Measurements from ENCODE around the gene WBP2. TPM values are rescaled to one million over a fixed set of nuclear protein-coding genes. Genes with fewer than 3 reads are reported as not detected.

Gene WBP2
- total RNA-seq, 1 experiment from 2014 or later = 132 TPM

GRCh38 chr17:75825149-75825552 is 30.0 kb downstream of the WBP2 start:
- TF ChIP-seq SIN3A (IDR thresholded peaks at IDR 0.05; ENCODE audit: low read depth) (no peak), RAD21 (IDR thresholded peaks at IDR 0.05; ENCODE audit: low read depth) (no peak), EGR1 (IDR thresholded peaks at IDR 0.05; ENCODE audit: low read depth) (no peak), FOSL1 (IDR thresholded peaks at IDR 0.05; ENCODE audit: low read depth) (no peak), ZNF274 (IDR thresholded peaks at IDR 0.05; ENCODE audit: low read depth, low read length) (no peak), SRF (IDR thresholded peaks at IDR 0.05; ENCODE audit: low read depth) (no peak)
- H3K36me3 ChIP-seq (ENCODE audit: control insufficient read depth in 1 of 2, insufficient read depth in 2 of 2, low read length in 2 of 2) = peaks cover 11 to 19% of the 10 kb centered on the region in 2 experiments; a peak in 3 of 4 replicates
- no peaks in the 10 kb centered on the region for H3K9me3 ChIP-seq (ENCODE audit: control insufficient read depth in 1 of 2, insufficient read depth in 1 of 2, low read depth in 1 of 2, low read length in 2 of 2)
- no TSS peak for BruUV-seq (replicated peaks)
- POLR2A ChIA-PET = interaction anchor here (1.9 to 4.2 kb wide), 2 partner anchors 14 to 45 kb away, joined by 4 to 32 read pairs; a partner anchor contains a TSS
- no peaks in the 10 kb centered on the region for H3K9me2 ChIP-seq (ENCODE audit: insufficient read depth)
- no peaks in the 10 kb centered on the region for H3K27me3 ChIP-seq (ENCODE audit: insufficient read depth, low read length)
- H3K4me3 ChIP-seq (replicated peaks in 1 of 2; ENCODE audit: low read depth in 1 of 2, low read length in 2 of 2) = no peak overlapping the region
- CTCF ChIA-PET = interaction anchor here (1.0 kb wide), 1 partner anchor 145 kb away, joined by 3 read pairs; no protein-coding TSS in a partner anchor
- ATAC-seq = no peak
- intact Hi-C loops (cut with micrococcal nuclease) = no loop called here
- RAD21 ChIA-PET (ENCODE audit: low non-redundant PET in 1 of 2, low total read pairs in 2 of 2, uncharacterized antibody in 2 of 2, unreplicated experiment in 2 of 2) = no interaction called here
- no peaks in the 10 kb centered on the region for H4K20me1 ChIP-seq (ENCODE audit: insufficient read depth)
- H2AFZ ChIP-seq (ENCODE audit: low read depth, low read length, poor library complexity, severe bottlenecking) = no peak overlapping the region
- 0 out of 4 replicates have a peak, but pooled peaks cover 0 to 3% of the 10 kb centered on the region in 2 experiments for H3K4me1 ChIP-seq (ENCODE audit: control insufficient read depth in 1 of 2, insufficient read depth in 2 of 2, low read length in 2 of 2)
- DNase-seq (ENCODE audit: low read depth, low spot score) = no peak
- no peak overlapping the region for H3K4me2 ChIP-seq (ENCODE audit: low read length)
- H3K9ac ChIP-seq (ENCODE audit: low read length) = no peak overlapping the region
- H3K79me2 ChIP-seq (ENCODE audit: insufficient read depth, low read length) = no peaks in the 10 kb centered on the region
- no peak overlapping the region for H3K27ac ChIP-seq (ENCODE audit: low read depth, low read length)

- ATAC-seq = no peak
- BruUV-seq (replicated peaks) = no TSS peak
- H3K9ac ChIP-seq (ENCODE audit: low read length) = no peak overlapping the region
- H3K4me2 ChIP-seq (ENCODE audit: low read length) = no peak overlapping the region
- intact Hi-C loops (cut with micrococcal nuclease) = no loop called here
- no peak for DNase-seq (ENCODE audit: low read depth, low spot score)
- no peak overlapping the region for H3K4me3 ChIP-seq (replicated peaks in 1 of 2; ENCODE audit: low read depth in 1 of 2, low read length in 2 of 2)
- ChIA-PET RAD21 (ENCODE audit: low non-redundant PET in 1 of 2, low total read pairs in 2 of 2, uncharacterized antibody in 2 of 2, unreplicated experiment in 2 of 2) (no interaction called here), CTCF (interaction anchor here (1.0 kb wide), 1 partner anchor 145 kb away, joined by 3 read pairs; no protein-coding TSS in a partner anchor), POLR2A (interaction anchor here (4.2 kb wide), 1 partner anchor 45 kb away, joined by 32 read pairs; a partner anchor contains a TSS)
- H3K9me3 ChIP-seq (ENCODE audit: control insufficient read depth in 1 of 2, insufficient read depth in 1 of 2, low read depth in 1 of 2, low read length in 2 of 2) = no peaks in the 10 kb centered on the region
- H3K27ac ChIP-seq (ENCODE audit: low read depth, low read length) = no peak overlapping the region
- H3K36me3 ChIP-seq (ENCODE audit: control insufficient read depth in 1 of 2, insufficient read depth in 2 of 2, low read length in 2 of 2) = peaks cover 15 to 24% of the 10 kb centered on the region in 2 experiments; a peak in 3 of 4 replicates
- H3K27me3 ChIP-seq (ENCODE audit: insufficient read depth, low read length) = no peaks in the 10 kb centered on the region
- no peak overlapping the region for H2AFZ ChIP-seq (ENCODE audit: low read depth, low read length, poor library complexity, severe bottlenecking)
- H3K9me2 ChIP-seq (ENCODE audit: insufficient read depth) = no peaks in the 10 kb centered on the region
- H3K4me1 ChIP-seq (ENCODE audit: control insufficient read depth in 1 of 2, insufficient read depth in 2 of 2, low read length in 2 of 2) = 0 out of 4 replicates have a peak, but pooled peaks cover 0 to 3% of the 10 kb centered on the region in 2 experiments
- H4K20me1 ChIP-seq (ENCODE audit: insufficient read depth) = no peaks in the 10 kb centered on the region
- H3K79me2 ChIP-seq (ENCODE audit: insufficient read depth, low read length) = no peaks in the 10 kb centered on the region
- TF ChIP-seq ZNF274 (IDR thresholded peaks at IDR 0.05; ENCODE audit: low read depth, low read length) (no peak), SIN3A (IDR thresholded peaks at IDR 0.05; ENCODE audit: low read depth) (no peak), EGR1 (IDR thresholded peaks at IDR 0.05; ENCODE audit: low read depth) (no peak)
These were observed 30.5 kb downstream of the WBP2 start for GRCh38 chr17:75824666-75825065.

Data from HCT116 (cell line).